Neural cell (in vitro differentiated cells): ENCODE results near the gene ATP11A. TPM values are rescaled to one million over a fixed set of nuclear protein-coding genes. Genes with fewer than 3 reads are reported as not detected.

Source experiments
- H2AFZ ChIP-seq: fragments of 200-600, 300-800 bp; sonication (generic), shearing (Covaris generic); 2 replicates; pipeline ENCODE4 v1.6.0; 2014; ENCODE audit warnings: low read depth, mild to moderate bottlenecking, antibody characterized with exemption, low read length, moderate library complexity
- H3F3A ChIP-seq: fragments of 200-600 bp; shearing (Covaris generic); 2 replicates; pipeline ENCODE4 v1.6.1; 2016; ENCODE audit warnings: mild to moderate bottlenecking, moderate library complexity, mixed read lengths, antibody characterized with exemption, low read length; ENCODE audit not compliant: insufficient read depth, poor library complexity, severe bottlenecking
- H3K27ac ChIP-seq: fragments of 200-600, 300-800 bp; sonication (generic), shearing (Covaris generic); 2 replicates; pipeline ENCODE4 v1.5.1; 2014; ENCODE audit warnings: mild to moderate bottlenecking, low read length, moderate library complexity
- H3K27me3 ChIP-seq: fragments of 300-800, 200-600 bp; sonication (generic), shearing (Covaris generic); 2 replicates; pipeline ENCODE4 v1.6.0; 2014; ENCODE audit warnings: mild to moderate bottlenecking, low read depth, low read length, moderate library complexity; ENCODE audit not compliant: insufficient read depth
- H3K36me3 ChIP-seq: fragments of 300-800, 200-600 bp; sonication (generic), shearing (Covaris generic); 2 replicates; pipeline ENCODE4 v1.5.1; 2014; ENCODE audit warnings: mild to moderate bottlenecking, antibody characterized with exemption, low read length, moderate library complexity; ENCODE audit not compliant: insufficient read depth
- H3K4me2 ChIP-seq: fragments of 300-800, 200-600 bp; sonication (generic), shearing (Covaris generic); 2 replicates; pipeline ENCODE4 v1.6.0; 2014; ENCODE audit warnings: mild to moderate bottlenecking, low read length
- H3K4me3 ChIP-seq: fragments of 300-800, 200-600 bp; sonication (generic), shearing (Covaris generic); 2 replicates; pipeline ENCODE4 v1.5.1; 2014; ENCODE audit warnings: mild to moderate bottlenecking, low read length, moderate library complexity
- H3K79me2 ChIP-seq: fragments of 200-600 bp; shearing (Covaris generic); replicated peaks from 2 replicates; pipeline ENCODE4 v1.6.0; 2014; ENCODE audit warnings: mild to moderate bottlenecking, low read length, moderate library complexity; ENCODE audit not compliant: insufficient read depth
- H3K9ac ChIP-seq: fragments of 300-800, 200-600 bp; sonication (generic), shearing (Covaris generic); 2 replicates; pipeline ENCODE4 v1.6.1; 2016; ENCODE audit warnings: mild to moderate bottlenecking, low read length, mixed read lengths
- H3K9me2 ChIP-seq: fragments of 200-600 bp; shearing (Covaris generic); 2 replicates; pipeline ENCODE4 v1.6.1; 2016; ENCODE audit warnings: mild to moderate bottlenecking, low read length, mixed read lengths; ENCODE audit not compliant: insufficient read depth
- H3K9me3 ChIP-seq: fragments of 200-600, 300-800 bp; sonication (generic), shearing (Covaris generic); 2 replicates; pipeline ENCODE4 v1.6.1; 2016; ENCODE audit warnings: mild to moderate bottlenecking, mixed run types, low read length, moderate library complexity, mixed read lengths
- H4K20me1 ChIP-seq: fragments of 200-600 bp; shearing (Covaris generic); 2 replicates; pipeline ENCODE4 v1.6.1; 2016; ENCODE audit warnings: mild to moderate bottlenecking, mixed run types; ENCODE audit not compliant: insufficient read depth
- CTCF ChIP-seq: fragments of 450-650 bp; IDR thresholded peaks from 2 replicates; pipeline ENCODE4 v1.5.1; 2014; ENCODE audit warnings: antibody characterized with exemption, mild to moderate bottlenecking, moderate library complexity; ENCODE audit not compliant: poor library complexity, severe bottlenecking
- EP300 ChIP-seq: fragments of 450-650 bp; conservative IDR thresholded peaks from 2 replicates; pipeline ENCODE4 v1.6.1; 2014; ENCODE audit warnings: antibody characterized with exemption, mild to moderate bottlenecking, moderate library complexity; ENCODE audit not compliant: poor library complexity, severe bottlenecking
- EZH2 ChIP-seq: fragments of 200-600, 300-800 bp; shearing (Covaris generic), sonication (generic); IDR thresholded peaks from 2 replicates; pipeline ENCODE4 v1.6.1; 2014; ENCODE audit warnings: antibody characterized with exemption, low read length, borderline replicate concordance, mild to moderate bottlenecking; ENCODE audit not compliant: insufficient read depth, poor library complexity, severe bottlenecking
- MXI1 ChIP-seq: fragments of 450-650 bp; conservative IDR thresholded peaks from 2 replicates; pipeline ENCODE4 v1.6.1; 2014; ENCODE audit warnings: antibody characterized with exemption, mild to moderate bottlenecking; ENCODE audit not compliant: poor library complexity, severe bottlenecking
- POLR2AphosphoS5 ChIP-seq: IDR thresholded peaks from 2 replicates; pipeline ENCODE4 v1.6.1; 2012
- REST ChIP-seq: IDR thresholded peaks from 2 replicates; pipeline ENCODE4 v1.6.1; 2012; ENCODE audit warnings: borderline replicate concordance
- SMC3 ChIP-seq: fragments of 450-650 bp; conservative IDR thresholded peaks from 2 replicates; pipeline ENCODE4 v1.6.1; 2014; ENCODE audit warnings: antibody characterized with exemption, mild to moderate bottlenecking, moderate library complexity; ENCODE audit not compliant: poor library complexity
- TAF1 ChIP-seq: IDR thresholded peaks from 2 replicates; pipeline ENCODE4 v1.6.1; 2012; ENCODE audit warnings: low read depth
- polyA plus RNA-seq: library from polyadenylated mRNA; depleted of rRNA; stranded (reverse); fragments of >200 nt; gene quantifications from 2 replicates; pipeline ENCODE4 v1.2.3, GENCODE V29; 2014

Gene ATP11A
- polyA plus RNA-seq, 1 donor from 2014 or later = 3.0 TPM

- H3K79me2 ChIP-seq = no peaks in the 10 kb centered on the region
Observed at GRCh38 chr13:112888238-112889111, 198.6 kb downstream of the ATP11A start.

More at GRCh38 chr13:112888238-112889111, 198.6 kb downstream of the ATP11A start:
- Histone ChIP-seq H3K27me3 (no peaks in the 10 kb centered on the region), H2AFZ (no peak overlapping the region), H4K20me1 (no peaks in the 10 kb centered on the region), H3K9ac (no peak overlapping the region), H3K9me3 (no peaks in the 10 kb centered on the region), H3K27ac (no peak overlapping the region), H3K4me3 (no peak overlapping the region), H3K36me3 (no peaks in the 10 kb centered on the region), H3K4me2 (no peak overlapping the region), H3K9me2 (no peaks in the 10 kb centered on the region), H3F3A (no peaks in the 10 kb centered on the region)
- TF ChIP-seq REST = no peak
- no peak for TF ChIP-seq POLR2AphosphoS5
- no peak for TF ChIP-seq MXI1
- no peak for TF ChIP-seq TAF1
- TF ChIP-seq SMC3 = no peak
- no peak for TF ChIP-seq EZH2
- TF ChIP-seq CTCF = no peak
- TF ChIP-seq EP300 = no peak
